AG09319 (cell line): ENCODE data around the gene SLC39A11.

ENCODE experiments used
- DNase-seq: peaks from one replicate; pipeline ENCODE4 v3.0.0-alpha.2; 2010; ENCODE audit warnings: low read depth; ENCODE audit errors: extremely low read depth
- TF ChIP-seq, protein P1 (sequence below): IDR thresholded peaks from 2 replicates; pipeline ENCODE4 v1.5.1; 2011; ENCODE audit warnings: low read depth, mild to moderate bottlenecking, inconsistent platforms, low read length, moderate library complexity

Gene SLC39A11

DNA sequence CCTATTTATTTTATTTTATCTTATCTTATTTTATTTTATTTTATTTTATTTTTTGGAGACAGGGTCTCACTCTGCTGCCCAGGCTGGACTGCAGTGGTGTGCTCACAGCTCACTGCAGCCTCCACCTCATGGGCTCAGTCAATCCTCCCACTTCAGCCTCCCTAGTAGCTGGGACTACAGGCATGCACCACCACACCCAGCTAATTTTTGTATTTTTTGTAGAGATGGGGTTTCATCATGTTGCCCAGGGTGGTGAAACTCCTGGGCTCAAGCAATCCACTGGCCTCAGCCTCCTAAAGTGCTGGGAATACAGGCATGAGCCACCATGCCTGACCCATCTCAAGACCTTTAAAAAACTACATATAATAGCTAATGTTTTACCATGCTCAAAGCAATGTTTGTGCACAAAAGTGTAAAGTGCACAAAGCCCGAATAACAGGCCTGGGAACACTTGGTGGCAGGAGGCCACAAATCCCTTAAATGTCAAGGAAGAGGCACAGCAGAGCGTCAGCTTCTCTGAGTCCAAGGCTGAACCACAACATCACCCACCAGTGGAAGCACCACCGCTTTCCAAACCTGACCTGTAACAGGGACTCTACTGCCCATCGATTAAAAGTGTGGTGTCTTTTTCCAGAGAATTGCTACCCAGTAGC, 30.6 kb upstream of the SLC39A11 start:
- no peak for DNase-seq

DNA sequence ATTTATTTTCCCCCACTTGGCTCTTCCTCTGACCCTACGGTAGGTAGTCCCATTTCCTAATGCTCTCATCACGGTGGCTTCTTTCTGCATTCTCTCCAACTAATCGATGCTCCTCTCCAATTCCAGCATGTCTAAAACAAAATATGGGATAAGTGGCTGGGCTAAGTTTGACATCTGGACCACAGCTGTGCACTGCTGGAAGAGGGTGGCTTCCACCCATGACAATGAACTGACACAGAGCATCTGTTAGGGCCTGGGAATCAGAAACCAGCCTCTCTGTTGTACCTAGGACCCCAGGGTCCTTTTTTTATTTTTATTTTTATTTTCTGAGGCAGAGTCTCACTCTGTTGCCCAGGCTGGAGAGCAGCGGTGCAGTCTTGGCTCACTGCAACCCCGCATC, 29.0 kb upstream of the SLC39A11 start:
- TF ChIP-seq, protein P1, sequence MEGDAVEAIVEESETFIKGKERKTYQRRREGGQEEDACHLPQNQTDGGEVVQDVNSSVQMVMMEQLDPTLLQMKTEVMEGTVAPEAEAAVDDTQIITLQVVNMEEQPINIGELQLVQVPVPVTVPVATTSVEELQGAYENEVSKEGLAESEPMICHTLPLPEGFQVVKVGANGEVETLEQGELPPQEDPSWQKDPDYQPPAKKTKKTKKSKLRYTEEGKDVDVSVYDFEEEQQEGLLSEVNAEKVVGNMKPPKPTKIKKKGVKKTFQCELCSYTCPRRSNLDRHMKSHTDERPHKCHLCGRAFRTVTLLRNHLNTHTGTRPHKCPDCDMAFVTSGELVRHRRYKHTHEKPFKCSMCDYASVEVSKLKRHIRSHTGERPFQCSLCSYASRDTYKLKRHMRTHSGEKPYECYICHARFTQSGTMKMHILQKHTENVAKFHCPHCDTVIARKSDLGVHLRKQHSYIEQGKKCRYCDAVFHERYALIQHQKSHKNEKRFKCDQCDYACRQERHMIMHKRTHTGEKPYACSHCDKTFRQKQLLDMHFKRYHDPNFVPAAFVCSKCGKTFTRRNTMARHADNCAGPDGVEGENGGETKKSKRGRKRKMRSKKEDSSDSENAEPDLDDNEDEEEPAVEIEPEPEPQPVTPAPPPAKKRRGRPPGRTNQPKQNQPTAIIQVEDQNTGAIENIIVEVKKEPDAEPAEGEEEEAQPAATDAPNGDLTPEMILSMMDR, result no peak
- DNase-seq, result no peak

More for the DNA sequence above, 30.6 kb upstream of the SLC39A11 start:
- TF ChIP-seq, protein P1, result no peak

DNA sequence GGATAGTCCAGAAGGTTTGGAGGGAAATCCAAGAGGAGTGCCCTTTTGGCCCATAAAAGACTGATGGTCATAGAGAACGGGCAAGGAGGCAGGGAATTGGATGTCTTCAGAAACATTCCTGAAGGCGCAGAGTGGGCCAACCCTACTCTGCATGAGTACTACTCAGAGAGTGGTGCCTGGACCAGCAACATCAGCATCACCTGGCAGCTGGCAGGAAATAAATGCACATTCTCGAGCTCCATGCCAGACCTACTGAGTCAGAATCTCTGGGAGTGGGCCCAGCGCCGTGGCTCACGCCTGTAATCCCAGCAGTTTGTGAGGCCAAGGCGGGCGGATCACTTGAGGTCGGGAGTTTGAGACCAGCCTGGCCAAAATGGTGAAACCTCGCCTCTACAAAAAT, 27.1 kb upstream of the SLC39A11 start:
- TF ChIP-seq, protein P1, result no peak

DNA sequence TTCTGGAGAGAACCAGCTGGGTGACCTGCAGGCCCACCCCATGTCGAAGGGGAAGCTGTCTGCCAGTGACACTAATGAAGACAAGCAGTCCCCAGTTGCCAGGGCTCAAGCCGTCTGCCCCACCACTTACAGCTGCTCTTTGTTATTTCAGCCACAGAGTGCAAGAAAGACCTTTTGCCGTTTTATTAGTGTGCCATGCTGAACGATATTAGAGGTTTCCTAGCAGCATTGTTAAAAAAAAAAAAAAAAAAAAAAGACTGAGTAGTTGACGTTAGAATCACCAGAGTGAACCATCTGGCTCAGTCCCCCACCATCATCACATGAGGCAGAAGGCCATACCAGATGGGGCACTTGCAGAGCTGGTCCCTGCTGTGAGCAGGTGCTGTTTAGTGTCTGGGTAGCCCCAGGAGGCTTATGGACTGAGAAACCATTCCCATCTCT, 26.5 kb upstream of the SLC39A11 start:
- TF ChIP-seq, protein P1, result no peak
- DNase-seq, result no peak

More for the DNA sequence above, 27.1 kb upstream of the SLC39A11 start:
- DNase-seq, result no peak

GRCh38 chr17:73118139-73118538, 25.7 kb upstream of the SLC39A11 start:
- no peak for DNase-seq
- TF ChIP-seq, protein P1, result no peak

DNA sequence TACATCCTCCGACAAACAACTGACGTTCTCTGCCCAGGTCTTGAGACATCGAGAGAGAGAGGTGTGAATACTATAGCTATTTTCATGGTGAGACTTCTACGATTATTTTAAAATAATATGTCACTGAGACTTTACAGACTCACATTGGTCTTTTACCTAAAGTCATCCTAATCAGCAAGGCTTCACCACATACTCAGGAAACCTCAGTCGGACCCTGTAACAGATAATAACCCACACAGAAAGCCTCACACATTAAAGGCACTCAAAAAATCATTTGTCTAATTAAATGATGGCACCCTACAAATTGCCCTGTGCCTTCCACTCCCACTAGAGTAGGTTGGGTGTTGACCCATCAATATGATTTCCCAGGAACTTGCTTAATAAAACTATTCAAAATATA, 19.8 kb upstream of the SLC39A11 start:
- TF ChIP-seq, protein P1, result no peak
- DNase-seq, result no peak

GRCh38 chr17:73111386-73111785, 18.9 kb upstream of the SLC39A11 start:
- DNase-seq, result no peak

More at GRCh38 chr17:73111386-73111785, 18.9 kb upstream of the SLC39A11 start:
- TF ChIP-seq, protein P1, result no peak
